Gastroesophageal sphincter (tissue), 3 donors: ENCODE results near the gene STYK1.

Experiments
- EP300 ChIP-seq: sonication (generic); formaldehyde crosslinking; IDR thresholded peaks from one replicate; pipeline ENCODE4 v1.6.1; 2017; ENCODE audit warnings: antibody characterized with exemption, mild to moderate bottlenecking
- POLR2A ChIP-seq, 2 donors: fragments of 450-650 bp; IDR thresholded peaks; one replicate each; pipeline ENCODE4 v1.6.1; 2017; ENCODE audit warnings: antibody characterized with exemption in 2 of 2, mild to moderate bottlenecking in 2 of 2, moderate library complexity in 1 of 2
- POLR2AphosphoS5 ChIP-seq: sonication (generic); formaldehyde crosslinking; IDR thresholded peaks from one replicate; pipeline ENCODE4 v1.6.1; 2017; ENCODE audit warnings: antibody characterized with exemption
- TF ChIP-seq, protein P1 (sequence below), 4 experiments: fragments of 200-600 bp in 2 of 4; fragments of 450-650 bp in 2 of 4; sonication (generic) in 1 of 4; IDR thresholded peaks; one replicate each; pipeline ENCODE4 v1.5.1; 2017 to 2019; ENCODE audit warnings: antibody characterized with exemption in 4 of 4, mild to moderate bottlenecking in 2 of 4, moderate library complexity in 2 of 4

GRCh38 chr12:10669533-10669932, 4.3 kb downstream of the STYK1 start:
- TF ChIP-seq, protein P1, sequence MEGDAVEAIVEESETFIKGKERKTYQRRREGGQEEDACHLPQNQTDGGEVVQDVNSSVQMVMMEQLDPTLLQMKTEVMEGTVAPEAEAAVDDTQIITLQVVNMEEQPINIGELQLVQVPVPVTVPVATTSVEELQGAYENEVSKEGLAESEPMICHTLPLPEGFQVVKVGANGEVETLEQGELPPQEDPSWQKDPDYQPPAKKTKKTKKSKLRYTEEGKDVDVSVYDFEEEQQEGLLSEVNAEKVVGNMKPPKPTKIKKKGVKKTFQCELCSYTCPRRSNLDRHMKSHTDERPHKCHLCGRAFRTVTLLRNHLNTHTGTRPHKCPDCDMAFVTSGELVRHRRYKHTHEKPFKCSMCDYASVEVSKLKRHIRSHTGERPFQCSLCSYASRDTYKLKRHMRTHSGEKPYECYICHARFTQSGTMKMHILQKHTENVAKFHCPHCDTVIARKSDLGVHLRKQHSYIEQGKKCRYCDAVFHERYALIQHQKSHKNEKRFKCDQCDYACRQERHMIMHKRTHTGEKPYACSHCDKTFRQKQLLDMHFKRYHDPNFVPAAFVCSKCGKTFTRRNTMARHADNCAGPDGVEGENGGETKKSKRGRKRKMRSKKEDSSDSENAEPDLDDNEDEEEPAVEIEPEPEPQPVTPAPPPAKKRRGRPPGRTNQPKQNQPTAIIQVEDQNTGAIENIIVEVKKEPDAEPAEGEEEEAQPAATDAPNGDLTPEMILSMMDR (IDR thresholded peaks at IDR 0.05), result no peak
- no peak for TF ChIP-seq POLR2A (IDR thresholded peaks at IDR 0.05)
- no peak for TF ChIP-seq EP300
- no peak for TF ChIP-seq POLR2AphosphoS5
